NCI-H524 treated with DMSO at 0.1 percent for 48 hours (cell line): ENCODE data around the gene TMEM86B.

Experiments used
- DNase-seq: peaks from one replicate; lab custom pipeline; 2025; lab: John Stamatoyannopoulos, UW

The TMEM86B gene

GRCh38 chr19:55257461-55258420, 29.2 kb upstream of the TMEM86B start:
- peak; percentile 11 for DNase-seq

- DNase-seq = no peak
These were observed 28.2 kb upstream of the TMEM86B start for GRCh38 chr19:55256562-55257460.

- no peak for DNase-seq
These were observed 27.3 kb upstream of the TMEM86B start for GRCh38 chr19:55255618-55256423.

GRCh38 chr19:55254625-55254977, 26.0 kb upstream of the TMEM86B start:
- no peak for DNase-seq

GRCh38 chr19:55253842-55254624, 25.5 kb upstream of the TMEM86B start:
- no peak for DNase-seq

- no peak for DNase-seq
These were observed 24.4 kb upstream of the TMEM86B start for GRCh38 chr19:55252760-55253663.

GRCh38 chr19:55251341-55252081, 22.9 kb upstream of the TMEM86B start:
- no peak for DNase-seq

GRCh38 chr19:55250262-55251036, 21.9 kb upstream of the TMEM86B start:
- no peak for DNase-seq

GRCh38 chr19:55249841-55250240, 21.3 kb upstream of the TMEM86B start:
- DNase-seq = no peak

GRCh38 chr19:55248704-55249103, 20.1 kb upstream of the TMEM86B start:
- no peak for DNase-seq

GRCh38 chr19:55248166-55248675, 19.7 kb upstream of the TMEM86B start:
- no peak for DNase-seq

- DNase-seq = no peak
These were observed 19.1 kb upstream of the TMEM86B start for GRCh38 chr19:55247621-55248099.

GRCh38 chr19:55246462-55247451, 18.2 kb upstream of the TMEM86B start:
- no peak for DNase-seq

GRCh38 chr19:55245236-55245904, 16.8 kb upstream of the TMEM86B start:
- no peak for DNase-seq

GRCh38 chr19:55244004-55244680, 15.6 kb upstream of the TMEM86B start:
- no peak for DNase-seq

GRCh38 chr19:55242517-55242916, 14.0 kb upstream of the TMEM86B start:
- DNase-seq = no peak
